ENCODE results near the gene PCNX1. TPM values are rescaled to one million over a fixed set of nuclear protein-coding genes. Genes with fewer than 3 reads are reported as not detected.
"Not testable (repeated sequence)": the region's sequence is repeated elsewhere in the genome, so short reads cannot be mapped to it uniquely, and the experiment has no call there.

Gene PCNX1
- total RNA-seq, 1 experiment from 2014 or later: 24.9 TPM

DNA sequence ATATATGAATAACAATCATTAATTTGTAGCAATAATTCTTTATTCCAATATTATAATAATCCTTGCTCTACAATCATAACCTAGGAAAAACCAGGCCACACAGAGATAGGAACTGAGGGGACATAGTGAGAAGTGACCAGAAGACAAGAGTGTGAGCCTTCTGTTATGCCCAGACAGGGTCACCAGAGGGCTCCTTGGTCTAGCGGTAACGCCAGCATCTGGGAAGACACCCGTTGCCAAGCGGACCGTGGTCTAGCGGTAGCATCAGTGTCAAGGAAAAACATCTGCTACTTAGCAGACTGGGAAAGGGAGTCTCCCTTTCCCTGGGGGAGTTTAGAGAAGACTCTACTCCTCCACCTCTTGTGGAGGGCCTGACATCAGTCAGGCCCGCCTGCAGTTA lies 240.1 kb downstream of the PCNX1 start:
- DNase-seq (ENCODE audit: low read depth): not testable (repeated sequence)

DNA sequence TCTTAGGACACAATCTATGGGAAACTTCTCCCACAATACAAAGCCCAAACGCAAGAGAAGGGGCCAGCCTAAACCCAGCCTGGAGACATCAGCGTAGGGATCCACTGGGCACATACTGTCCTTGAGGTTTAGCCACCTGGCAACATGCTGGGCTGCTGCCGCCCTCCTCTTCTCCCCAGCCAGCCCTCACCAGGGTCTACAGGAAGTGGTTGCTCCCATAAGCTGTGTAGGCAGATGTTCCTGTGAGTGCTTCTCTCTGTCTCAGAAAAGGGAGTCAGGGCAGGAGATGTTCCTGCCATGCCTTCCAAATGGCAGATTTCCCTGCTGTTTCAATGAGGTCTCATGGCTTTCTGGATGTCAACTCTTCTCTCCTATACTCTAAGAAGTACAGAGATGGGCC lies 241.4 kb downstream of the PCNX1 start:
- no peak for DNase-seq (ENCODE audit: low read depth)

- no peak for DNase-seq (ENCODE audit: low read depth)
Observed at GRCh38 chr14:71150737-71151136, 243.5 kb downstream of the PCNX1 start.

- no peak for DNase-seq (ENCODE audit: low read depth)
Observed at GRCh38 chr14:71155743-71156142, 248.5 kb downstream of the PCNX1 start.

- DNase-seq (ENCODE audit: low read depth): no peak
Observed at GRCh38 chr14:71163050-71163841, 256.0 kb downstream of the PCNX1 start.

GRCh38 chr14:71163842-71164629 lies 256.8 kb downstream of the PCNX1 start:
- no peak for DNase-seq (ENCODE audit: low read depth)

Other genes starting within 250 kb of the PCNX1 start
- 0.38 and 0.75 TPM in 2 replicates for gene MAP3K9, start 97.9 kb upstream of the PCNX1 start, total RNA-seq (2014; rRNA removed)